Measurements from ENCODE around the gene FGF3.

FGF3 gene

DNA sequence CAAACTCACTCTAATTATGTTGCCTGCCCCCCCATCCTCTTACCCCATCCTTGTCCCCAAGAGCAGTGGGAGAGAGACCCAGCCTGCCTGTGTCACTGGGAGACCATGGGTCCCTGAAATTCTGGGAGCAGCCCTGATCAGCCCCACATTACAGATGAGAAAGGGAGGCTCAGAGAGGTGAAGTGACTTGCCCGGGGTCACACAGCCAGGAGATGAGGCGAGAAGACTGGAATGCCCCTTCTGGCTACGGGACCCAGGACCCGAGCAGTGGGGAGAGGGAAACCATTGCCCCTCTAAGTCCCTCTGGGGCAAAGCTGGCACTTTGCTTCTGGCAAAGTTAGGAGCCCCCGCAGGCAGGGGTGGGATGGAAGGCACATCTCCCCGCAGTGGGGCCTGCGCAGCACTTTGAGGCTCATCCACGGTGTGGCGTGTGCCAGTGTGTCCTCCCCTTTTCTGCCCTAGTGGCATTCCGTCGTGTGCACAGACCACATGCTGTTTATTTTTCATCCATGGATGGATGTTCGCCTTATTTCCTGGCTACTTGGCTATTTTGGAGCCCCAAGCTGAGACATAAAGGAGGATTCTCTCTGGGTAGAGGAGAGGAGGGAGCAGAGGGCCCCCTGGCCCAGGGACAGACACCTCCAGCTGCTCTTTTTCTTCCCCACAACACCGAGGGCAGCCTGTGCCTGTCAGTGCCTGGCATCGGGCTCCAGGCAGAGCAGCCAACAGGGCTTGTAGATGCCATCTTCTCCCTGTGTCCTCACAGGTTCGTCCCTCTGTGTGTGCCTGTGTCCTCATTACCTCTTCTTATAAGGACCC is 3.7 kb upstream of the FGF3 start:
- no peak for DNase-seq

- DNase-seq, result no peak
Observed at GRCh38 chr11:69821511-69822040, 2.4 kb upstream of the FGF3 start.

DNA sequence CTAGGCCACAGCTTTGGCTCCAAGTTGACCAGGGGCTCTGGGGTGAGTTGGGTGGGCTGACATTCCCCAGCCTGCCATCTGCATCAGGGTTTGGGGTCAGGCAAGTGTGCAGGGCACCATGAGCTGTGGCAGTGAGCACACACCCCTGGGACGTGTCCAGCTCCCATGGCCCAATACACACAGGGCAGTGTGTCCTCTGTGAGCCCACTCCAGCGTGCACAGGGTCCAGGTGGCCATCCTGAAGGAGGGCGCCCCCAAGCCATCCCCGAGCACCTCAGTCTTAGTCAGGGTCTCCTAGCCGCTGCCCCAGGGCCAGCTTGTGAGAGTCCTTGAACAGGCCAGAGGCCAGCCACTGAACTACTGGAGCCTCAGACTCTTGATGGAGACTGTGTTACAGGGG is 1.2 kb upstream of the FGF3 start:
- no peak for DNase-seq

DNA sequence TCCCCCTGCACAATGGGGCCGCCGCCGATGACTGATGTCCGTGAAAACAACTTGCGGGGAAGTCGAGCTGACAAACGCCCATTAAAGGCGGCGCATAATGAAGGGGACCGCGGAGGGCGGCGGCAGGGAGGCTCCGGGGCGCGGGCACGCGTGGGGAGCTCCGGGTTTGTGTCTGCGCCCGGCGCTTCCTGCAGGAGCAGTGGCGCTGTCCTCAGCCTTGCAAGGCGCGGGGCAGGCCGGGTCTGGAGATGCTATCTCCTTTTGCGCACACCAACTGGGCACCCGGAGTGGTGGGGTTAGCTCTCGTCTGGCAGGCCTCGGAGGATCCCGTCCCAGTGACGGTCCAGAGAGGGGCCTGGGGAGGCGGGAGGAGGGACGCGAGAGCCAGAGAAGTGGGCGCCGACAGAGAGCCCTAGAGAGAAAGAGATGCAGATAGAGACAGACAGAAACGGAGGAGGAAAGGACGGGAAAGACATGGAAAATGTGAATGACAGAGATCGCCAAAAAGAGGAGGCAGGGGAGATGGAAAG is 390 bp upstream of the FGF3 start:
- no peak for DNase-seq

GRCh38 chr11:69818231-69818602 is 999 bp downstream of the FGF3 start:
- no peak for DNase-seq

- no peak for DNase-seq
Observed at GRCh38 chr11:69817265-69818230, 1.7 kb downstream of the FGF3 start.

DNA sequence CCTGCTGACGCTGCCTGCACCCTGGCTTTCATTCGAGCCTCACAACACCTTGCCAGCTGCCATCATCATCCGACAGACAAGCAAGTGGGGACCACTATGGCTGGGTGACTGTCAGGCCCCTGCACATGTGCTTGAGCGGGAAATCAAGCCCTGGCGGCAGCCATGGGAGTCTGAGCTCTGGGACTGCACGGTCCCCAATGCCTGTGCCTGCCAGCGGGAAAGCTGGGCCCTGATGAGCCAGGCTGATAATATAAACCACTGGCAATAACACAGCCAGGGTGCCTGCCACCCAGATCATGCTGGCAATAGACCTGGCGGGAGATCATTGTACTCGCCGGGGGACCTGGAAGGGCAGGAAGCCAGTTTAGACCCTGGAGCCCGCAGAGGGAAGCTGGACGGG is 2.5 kb downstream of the FGF3 start:
- DNase-seq, result no peak

DNA sequence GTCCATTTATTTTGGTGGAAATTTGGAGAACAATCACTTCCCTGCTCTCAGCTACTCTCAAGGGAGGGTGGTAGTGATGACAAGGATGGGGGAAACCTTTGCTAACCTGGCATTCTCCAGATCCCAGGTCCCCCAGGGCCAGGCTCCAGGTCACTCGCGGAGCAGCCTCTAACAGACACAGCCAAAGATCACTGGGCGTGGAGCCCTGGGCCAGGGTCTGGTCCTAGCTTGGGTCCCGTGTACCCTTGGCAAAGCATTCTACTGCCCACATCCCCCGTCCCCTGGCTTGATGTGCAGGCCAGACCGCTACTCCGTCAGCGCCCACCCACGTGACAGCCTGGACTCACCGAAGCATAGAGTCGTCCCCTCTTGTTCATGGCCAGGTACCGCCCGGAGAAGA is 3.2 kb downstream of the FGF3 start:
- no peak for DNase-seq

GRCh38 chr11:69814902-69815301 is 4.3 kb downstream of the FGF3 start:
- DNase-seq, result no peak

DNA sequence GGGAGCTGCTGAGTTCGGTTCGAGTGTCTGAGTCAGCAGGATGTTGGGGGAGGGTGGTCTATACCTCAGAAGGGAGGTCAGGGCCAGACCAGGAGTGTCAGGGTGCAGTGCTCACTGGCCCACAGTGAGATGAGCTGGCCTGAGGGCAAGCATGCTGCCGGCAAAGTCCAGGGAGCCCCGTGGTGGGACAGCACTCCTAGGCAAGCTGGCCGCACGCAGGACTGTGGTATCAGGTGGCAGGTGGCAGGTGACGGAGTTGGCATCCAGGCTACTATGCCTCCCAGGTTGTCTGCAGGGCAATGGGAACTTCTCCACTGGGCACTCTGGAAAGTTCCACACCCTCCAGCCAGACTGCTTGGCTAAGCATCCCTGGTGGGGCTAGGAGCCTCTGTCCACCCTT is 4.8 kb downstream of the FGF3 start:
- no peak for DNase-seq

- DNase-seq, result no peak
Observed at GRCh38 chr11:69813839-69814238, 5.4 kb downstream of the FGF3 start.

DNA sequence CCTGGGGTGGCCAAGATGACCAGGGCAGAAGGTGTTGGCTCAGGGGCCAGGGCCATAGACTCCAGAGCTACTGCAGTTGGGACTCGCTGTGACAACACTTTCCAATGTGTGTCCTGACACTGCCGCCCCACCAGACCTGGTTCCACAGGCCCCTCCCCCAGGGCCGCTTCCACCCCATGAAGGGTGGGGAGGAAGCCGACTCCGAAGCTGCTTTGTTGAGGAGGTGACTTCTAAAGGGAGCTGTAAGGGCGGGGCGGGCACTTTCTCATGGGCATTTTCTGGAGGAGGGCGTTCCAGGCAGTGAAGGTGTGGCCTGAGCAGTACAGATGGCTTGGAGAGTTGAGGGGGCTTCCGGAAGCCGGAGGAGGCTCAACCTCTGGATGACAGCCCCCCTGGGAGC is 6.3 kb downstream of the FGF3 start:
- no peak for DNase-seq

- DNase-seq, result no peak
Observed at GRCh38 chr11:69812256-69812655, 7.0 kb downstream of the FGF3 start.

DNA sequence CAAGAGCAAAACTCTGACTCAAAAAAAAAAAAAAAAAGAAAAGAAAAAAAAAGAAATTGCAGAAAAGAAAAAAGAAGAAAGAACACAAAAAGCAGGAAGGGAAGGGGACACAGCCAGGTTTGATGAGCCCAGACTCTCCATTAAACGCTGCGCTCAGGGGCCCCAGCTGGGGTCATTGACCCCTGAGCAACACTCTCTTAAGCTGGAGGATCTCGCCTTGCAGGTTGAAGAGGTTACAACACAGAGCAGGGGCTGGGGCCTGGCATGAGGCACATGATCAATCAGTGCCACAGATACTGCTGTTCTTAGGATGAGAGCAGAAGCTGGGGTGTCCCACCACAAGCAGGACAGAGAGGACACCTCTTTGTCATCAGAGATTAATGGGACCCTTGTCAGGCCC is 7.8 kb downstream of the FGF3 start:
- DNase-seq, result no peak

GRCh38 chr11:69810289-69811118 is 8.7 kb downstream of the FGF3 start:
- DNase-seq, result no peak

DNA sequence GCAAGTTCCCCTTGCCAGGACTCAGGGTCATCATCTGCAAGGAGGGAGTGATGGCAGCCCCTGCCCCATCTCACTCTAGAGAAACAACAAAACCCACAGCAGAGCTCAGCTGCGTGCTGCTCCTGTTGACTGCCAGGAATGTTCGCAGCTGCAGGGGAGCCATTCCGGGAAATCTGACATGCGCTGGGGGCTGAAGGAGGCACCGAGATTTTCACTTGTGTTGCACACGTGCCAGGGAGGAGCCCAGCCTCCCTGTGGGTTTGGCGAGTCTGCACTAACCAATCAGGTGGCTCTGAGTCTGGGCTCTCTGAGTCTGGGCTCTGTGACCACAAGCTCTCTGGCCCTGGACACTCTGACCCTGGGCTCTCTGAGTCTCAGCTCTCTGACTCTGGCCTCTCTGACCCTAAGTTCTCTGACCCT is 10.5 kb downstream of the FGF3 start:
- DNase-seq, result no peak

GRCh38 chr11:69807106-69807815 is 12.0 kb downstream of the FGF3 start:
- no peak for DNase-seq

GRCh38 chr11:69804769-69805508 is 14.3 kb downstream of the FGF3 start:
- DNase-seq, result no peak

GRCh38 chr11:69803604-69804218 is 15.5 kb downstream of the FGF3 start:
- DNase-seq, result no peak

GRCh38 chr11:69803022-69803421 is 16.2 kb downstream of the FGF3 start:
- no peak for DNase-seq

DNA sequence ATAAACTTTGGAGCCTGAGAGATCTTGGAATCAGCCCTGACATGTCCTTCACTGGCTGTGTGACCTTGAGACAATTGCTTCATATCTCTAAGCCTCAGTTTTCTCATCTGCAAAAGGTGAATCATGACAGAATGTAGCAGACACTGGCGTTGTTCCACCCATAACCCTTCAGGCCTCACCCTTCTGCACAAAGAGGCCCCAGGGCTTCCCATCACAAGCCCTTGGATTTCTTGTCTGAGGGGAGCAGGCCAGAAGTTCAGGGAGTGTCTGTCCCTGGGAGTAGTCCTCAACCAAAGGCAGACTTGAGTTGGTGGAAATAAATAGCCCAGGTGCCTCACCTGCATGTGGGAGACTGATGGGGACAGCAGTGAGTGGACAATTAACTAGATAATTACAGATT is 16.6 kb downstream of the FGF3 start:
- no peak for DNase-seq

Data from NCI-H226 (cell line).